Measurements from ENCODE around the gene PDSS2. TPM values are rescaled to one million over a fixed set of nuclear protein-coding genes. Genes with fewer than 3 reads are reported as not detected.

The PDSS2 gene
- total RNA-seq, 1 donor from 2014 or later, result 12.4 TPM

DNA sequence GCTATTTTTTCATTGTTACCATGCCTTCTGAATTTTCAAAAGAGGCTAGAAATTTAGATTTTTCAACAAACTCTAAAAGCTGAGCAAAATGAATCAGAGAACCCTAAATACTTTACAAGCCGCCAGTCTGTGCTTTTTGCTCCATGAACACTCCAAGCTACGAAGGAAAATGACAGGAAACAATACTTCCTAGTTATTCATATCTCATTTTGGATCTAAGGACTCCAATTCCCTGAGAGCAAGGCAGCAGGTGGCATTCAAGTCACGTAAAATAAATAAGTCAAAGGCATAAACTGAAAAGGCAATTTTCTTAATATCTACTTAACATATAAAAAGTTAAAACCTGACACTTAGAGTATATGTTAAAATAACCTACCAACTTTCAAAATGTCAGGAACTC, 50.6 kb downstream of the PDSS2 start:
- Mint-ChIP-seq H3K27me3 (ENCODE audit: unreplicated experiment) (no peaks in the 10 kb centered on the region), H3K36me3 (ENCODE audit: unreplicated experiment) (peaks cover 5% of the 10 kb centered on the region), H3K9me3 (ENCODE audit: unreplicated experiment) (peaks cover 16% of the 10 kb centered on the region), H3K4me1 (ENCODE audit: unreplicated experiment) (no peaks in the 10 kb centered on the region), H3K27ac (ENCODE audit: unreplicated experiment) (no peak overlapping the region), H3K4me3 (ENCODE audit: unreplicated experiment) (no peak overlapping the region)
- DNase-seq (ENCODE audit: extremely low spot score, unreplicated experiment), result no peak
- TF ChIP-seq, protein P1, sequence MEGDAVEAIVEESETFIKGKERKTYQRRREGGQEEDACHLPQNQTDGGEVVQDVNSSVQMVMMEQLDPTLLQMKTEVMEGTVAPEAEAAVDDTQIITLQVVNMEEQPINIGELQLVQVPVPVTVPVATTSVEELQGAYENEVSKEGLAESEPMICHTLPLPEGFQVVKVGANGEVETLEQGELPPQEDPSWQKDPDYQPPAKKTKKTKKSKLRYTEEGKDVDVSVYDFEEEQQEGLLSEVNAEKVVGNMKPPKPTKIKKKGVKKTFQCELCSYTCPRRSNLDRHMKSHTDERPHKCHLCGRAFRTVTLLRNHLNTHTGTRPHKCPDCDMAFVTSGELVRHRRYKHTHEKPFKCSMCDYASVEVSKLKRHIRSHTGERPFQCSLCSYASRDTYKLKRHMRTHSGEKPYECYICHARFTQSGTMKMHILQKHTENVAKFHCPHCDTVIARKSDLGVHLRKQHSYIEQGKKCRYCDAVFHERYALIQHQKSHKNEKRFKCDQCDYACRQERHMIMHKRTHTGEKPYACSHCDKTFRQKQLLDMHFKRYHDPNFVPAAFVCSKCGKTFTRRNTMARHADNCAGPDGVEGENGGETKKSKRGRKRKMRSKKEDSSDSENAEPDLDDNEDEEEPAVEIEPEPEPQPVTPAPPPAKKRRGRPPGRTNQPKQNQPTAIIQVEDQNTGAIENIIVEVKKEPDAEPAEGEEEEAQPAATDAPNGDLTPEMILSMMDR (IDR thresholded peaks at IDR 0.05), result no peak

DNA sequence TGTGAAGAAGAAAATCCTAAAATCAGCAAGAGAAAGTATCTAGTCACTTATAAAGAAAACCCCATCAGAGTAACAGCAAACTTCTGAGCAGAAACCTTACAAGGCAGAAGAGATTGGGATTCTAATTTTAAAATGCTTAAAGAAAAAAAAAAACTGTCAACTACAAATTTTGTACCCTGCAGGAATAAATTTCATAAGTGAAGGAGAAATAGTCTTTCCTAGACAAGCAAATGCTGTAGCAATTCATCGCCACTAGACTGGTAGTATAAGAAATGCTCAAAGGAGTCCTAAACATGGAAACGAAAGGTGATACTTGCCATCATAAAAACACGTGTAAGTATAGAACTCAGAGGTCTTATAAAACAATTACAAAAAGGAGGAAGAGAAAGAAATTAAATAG, 54.4 kb downstream of the PDSS2 start:
- Mint-ChIP-seq H3K4me1 (ENCODE audit: unreplicated experiment) (no peaks in the 10 kb centered on the region), H3K4me3 (ENCODE audit: unreplicated experiment) (no peak overlapping the region), H3K27me3 (ENCODE audit: unreplicated experiment) (no peaks in the 10 kb centered on the region), H3K36me3 (ENCODE audit: unreplicated experiment) (peaks cover 16% of the 10 kb centered on the region), H3K27ac (ENCODE audit: unreplicated experiment) (no peak overlapping the region), H3K9me3 (ENCODE audit: unreplicated experiment) (peaks cover 25% of the 10 kb centered on the region)
- TF ChIP-seq, protein P1 (IDR thresholded peaks at IDR 0.05), result no peak
- DNase-seq (ENCODE audit: extremely low spot score, unreplicated experiment), result no peak

DNA sequence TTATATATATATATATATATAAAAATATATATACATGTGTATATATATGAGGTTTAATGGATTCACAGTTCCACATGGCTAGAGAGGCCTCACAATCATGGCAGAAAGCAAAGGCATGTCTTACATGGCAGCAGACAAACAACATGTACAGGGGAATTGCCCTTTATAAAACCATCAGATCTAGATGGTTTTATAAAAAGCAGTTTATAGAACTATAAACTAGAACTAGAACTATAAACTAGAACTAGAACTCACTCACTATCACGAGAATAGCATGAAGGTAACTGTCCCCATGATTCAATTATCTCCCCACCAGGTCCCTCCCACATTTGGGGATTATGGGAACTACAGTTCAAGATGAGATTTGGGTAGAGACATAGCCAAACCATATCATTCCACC, 56.8 kb downstream of the PDSS2 start:
- no peaks in the 10 kb centered on the region for H3K27me3 Mint-ChIP-seq (ENCODE audit: unreplicated experiment)
- H3K4me3 Mint-ChIP-seq (ENCODE audit: unreplicated experiment), result no peak overlapping the region
- no peak overlapping the region for H3K27ac Mint-ChIP-seq (ENCODE audit: unreplicated experiment)
- TF ChIP-seq, protein P1 (IDR thresholded peaks at IDR 0.05), result no peak
- no peak for DNase-seq (ENCODE audit: extremely low spot score, unreplicated experiment)
- peaks cover 25% of the 10 kb centered on the region for H3K9me3 Mint-ChIP-seq (ENCODE audit: unreplicated experiment)
- peaks cover 16% of the 10 kb centered on the region for H3K36me3 Mint-ChIP-seq (ENCODE audit: unreplicated experiment)
- no peaks in the 10 kb centered on the region for H3K4me1 Mint-ChIP-seq (ENCODE audit: unreplicated experiment)

DNA sequence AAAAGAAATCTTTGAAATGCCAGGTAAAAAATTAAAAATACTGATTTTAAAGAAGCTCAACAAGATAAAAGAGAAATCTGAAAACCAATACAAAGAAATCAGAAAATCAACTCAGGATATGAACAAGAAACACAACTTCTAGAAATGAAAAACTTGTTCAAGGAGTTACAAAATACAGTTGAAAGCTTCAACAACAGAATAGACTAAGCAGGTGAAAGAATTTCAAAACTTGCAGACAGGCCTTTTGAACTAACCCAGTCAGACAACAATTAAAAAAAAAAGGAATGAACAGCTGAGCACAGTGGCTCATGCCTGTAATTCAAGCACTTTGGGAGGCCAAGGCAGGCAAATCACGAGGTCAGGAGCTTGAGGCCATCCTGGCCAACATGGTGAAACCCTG, 57.8 kb downstream of the PDSS2 start:
- Mint-ChIP-seq H3K36me3 (ENCODE audit: unreplicated experiment) (peaks cover 16% of the 10 kb centered on the region), H3K27me3 (ENCODE audit: unreplicated experiment) (no peaks in the 10 kb centered on the region), H3K27ac (ENCODE audit: unreplicated experiment) (no peak overlapping the region), H3K4me3 (ENCODE audit: unreplicated experiment) (no peak overlapping the region), H3K4me1 (ENCODE audit: unreplicated experiment) (no peaks in the 10 kb centered on the region), H3K9me3 (ENCODE audit: unreplicated experiment) (peaks cover 25% of the 10 kb centered on the region)
- TF ChIP-seq, protein P1 (IDR thresholded peaks at IDR 0.05), result no peak
- no peak for DNase-seq (ENCODE audit: extremely low spot score, unreplicated experiment)

DNA sequence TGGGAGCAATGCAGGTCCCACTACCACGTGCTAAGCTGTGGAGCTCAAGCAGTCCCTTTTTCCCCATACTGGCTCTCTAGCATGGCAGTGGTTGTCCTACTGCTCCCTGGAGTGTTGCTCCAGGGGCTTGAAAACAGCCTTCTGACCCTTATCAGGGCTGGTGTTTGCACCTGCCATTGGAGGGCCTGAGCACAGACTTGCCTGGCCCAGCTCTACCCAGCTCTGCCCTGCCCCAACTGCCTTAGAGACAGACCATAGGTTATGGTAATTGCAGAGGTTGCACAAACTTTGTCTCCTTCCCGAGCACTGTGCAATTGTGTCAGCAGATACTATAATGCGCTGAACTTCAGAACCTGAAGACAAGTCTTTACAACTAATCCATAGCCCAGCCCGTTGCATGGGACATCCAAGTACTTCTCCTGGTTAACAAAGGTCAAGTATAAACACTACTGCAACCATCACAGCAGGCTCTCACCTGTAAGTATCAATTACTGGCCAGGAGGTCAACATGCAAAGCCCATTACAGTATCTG, 58.7 kb downstream of the PDSS2 start:
- no peaks in the 10 kb centered on the region for H3K27me3 Mint-ChIP-seq (ENCODE audit: unreplicated experiment)
- H3K36me3 Mint-ChIP-seq (ENCODE audit: unreplicated experiment), result peaks cover 22% of the 10 kb centered on the region
- no peak for DNase-seq (ENCODE audit: extremely low spot score, unreplicated experiment)
- H3K4me1 Mint-ChIP-seq (ENCODE audit: unreplicated experiment), result no peaks in the 10 kb centered on the region
- peaks cover 32% of the 10 kb centered on the region for H3K9me3 Mint-ChIP-seq (ENCODE audit: unreplicated experiment)
- H3K27ac Mint-ChIP-seq (ENCODE audit: unreplicated experiment), result no peak overlapping the region
- no peak overlapping the region for H3K4me3 Mint-ChIP-seq (ENCODE audit: unreplicated experiment)
- TF ChIP-seq, protein P1 (IDR thresholded peaks at IDR 0.05), result no peak

All from osteocyte (in vitro differentiated cells).